GM21423 (cell line): Measurements from ENCODE around the gene ZNG1B.
"Not testable (repeated sequence)": the region's sequence is repeated elsewhere in the genome, so short reads cannot be mapped to it uniquely, and the experiment has no call there.

Experiments
- ATAC-seq: cut with Tn5 transposase; IDR thresholded peaks from one replicate; pipeline ENCODE4 v1.9.1; 2021; ENCODE audit warnings: mild to moderate bottlenecking, moderate library complexity; ENCODE audit not compliant: unreplicated experiment

The ZNG1B gene

DNA sequence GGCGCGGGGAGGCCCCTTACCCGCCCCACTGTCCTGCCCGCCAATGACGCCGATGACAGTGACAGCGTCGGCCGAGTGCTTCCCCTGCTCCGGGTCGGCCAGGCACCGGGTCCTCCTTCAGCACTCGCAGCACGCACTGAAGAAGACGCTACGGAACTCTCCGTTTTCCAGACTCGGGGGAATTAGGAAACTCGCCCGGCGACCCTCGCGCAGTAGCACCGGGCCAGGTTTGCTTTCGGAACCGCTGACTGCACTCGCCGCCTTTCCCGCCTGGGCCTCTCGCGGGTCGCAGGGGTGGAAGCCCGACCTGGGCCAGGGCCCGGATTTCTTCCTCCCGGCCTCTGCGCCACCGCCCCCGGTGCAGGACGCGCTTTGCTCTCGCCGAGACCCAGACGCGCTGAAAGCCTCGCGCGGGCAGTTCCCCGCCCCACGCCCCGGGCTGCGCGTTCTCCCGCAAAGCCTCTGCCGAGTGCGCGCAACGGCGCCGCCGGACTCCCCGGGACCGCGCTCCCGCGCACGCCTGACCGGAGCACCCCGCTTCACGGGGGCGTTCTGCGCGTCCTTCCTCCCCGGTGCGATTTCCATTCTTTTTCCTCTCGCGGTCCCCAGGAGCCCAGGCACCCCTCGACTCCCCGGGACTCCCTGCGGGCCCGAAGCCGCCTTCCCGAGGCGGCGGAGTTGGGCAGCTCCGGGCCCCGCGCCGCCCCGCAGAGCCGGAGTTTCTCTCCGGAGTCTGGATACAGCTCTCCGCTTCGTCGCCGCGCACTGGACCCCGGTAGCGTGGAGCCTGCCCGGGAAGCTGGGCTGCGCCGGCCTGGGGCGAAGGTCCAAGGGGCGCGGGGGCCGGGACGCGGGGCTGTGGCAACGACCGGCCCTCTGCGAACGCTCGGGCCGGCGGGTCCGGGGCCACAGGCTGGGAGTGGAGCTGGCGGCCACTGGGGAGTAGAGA is 65.9 kb downstream of the ZNG1B start:
- ATAC-seq = peak; percentile 79

DNA sequence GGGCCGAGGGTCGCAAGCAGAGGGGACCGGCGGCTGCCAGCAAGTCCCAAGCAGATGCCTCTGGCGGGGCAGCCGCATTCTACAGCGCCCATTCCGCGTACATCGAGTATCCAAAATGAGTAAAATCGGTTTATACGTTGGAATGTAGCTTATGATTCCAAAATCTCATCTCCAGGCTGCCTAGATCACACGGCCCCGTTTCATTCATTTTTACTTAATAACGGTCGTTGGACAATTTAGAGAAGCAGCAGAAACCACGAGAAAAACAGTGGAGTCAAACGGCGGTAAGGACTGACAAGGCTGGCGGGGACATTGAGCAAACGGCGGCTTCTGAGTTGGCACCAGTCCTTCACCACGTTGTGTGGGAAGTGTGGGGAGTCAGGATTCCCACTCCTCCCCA is 66.6 kb downstream of the ZNG1B start:
- ATAC-seq = not testable (repeated sequence)

- ATAC-seq = not testable (repeated sequence)
Measured at GRCh38 chr2:113507394-113508140, 70.1 kb downstream of the ZNG1B start.

GRCh38 chr2:113508187-113508586 is 70.7 kb downstream of the ZNG1B start:
- ATAC-seq = not testable (repeated sequence)

- ATAC-seq = not testable (repeated sequence)
Measured at GRCh38 chr2:113510913-113511312, 73.4 kb downstream of the ZNG1B start.

GRCh38 chr2:113511859-113512258 is 74.4 kb downstream of the ZNG1B start:
- not testable (repeated sequence) for ATAC-seq

DNA sequence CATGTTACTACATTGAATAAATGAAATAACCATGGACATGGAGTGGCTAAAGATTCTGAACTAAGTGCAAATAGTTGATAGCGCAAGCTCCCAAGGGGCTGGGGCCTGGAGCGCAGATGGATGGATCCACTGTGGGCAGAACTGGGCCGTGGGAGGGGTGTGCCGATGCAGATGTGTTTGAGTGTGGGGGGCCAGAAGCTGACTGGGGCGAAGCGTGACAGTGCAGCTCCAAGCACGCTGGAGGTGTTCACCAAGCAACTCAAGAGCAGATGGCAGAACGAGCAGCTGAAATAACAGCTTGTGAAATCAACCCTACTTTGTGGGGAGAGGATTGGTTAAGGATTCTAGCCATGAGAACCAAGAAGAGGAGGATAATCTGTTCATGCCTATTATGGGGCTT is 78.0 kb downstream of the ZNG1B start:
- ATAC-seq = not testable (repeated sequence)

DNA sequence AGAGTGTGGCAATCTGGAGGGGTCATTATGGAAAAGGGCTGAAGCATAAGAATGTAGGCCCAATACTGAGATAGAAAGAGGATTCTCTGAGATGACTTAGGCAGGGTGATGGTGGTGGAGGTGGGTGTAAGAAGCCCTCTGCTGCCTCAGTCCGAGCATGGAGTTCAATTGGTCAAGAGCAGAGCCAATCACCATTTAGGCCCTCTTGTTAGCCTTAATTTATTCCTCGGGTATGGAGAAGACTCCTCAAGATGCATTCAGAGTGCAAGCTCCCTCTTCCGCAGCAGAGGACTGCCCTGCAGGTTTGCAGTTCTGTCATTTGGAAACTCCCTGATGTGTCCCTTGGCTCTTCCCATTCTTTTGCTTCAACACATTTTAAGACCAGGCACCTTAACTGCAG is 78.5 kb downstream of the ZNG1B start:
- not testable (repeated sequence) for ATAC-seq

GRCh38 chr2:113517025-113517424 is 79.5 kb downstream of the ZNG1B start:
- ATAC-seq = not testable (repeated sequence)

DNA sequence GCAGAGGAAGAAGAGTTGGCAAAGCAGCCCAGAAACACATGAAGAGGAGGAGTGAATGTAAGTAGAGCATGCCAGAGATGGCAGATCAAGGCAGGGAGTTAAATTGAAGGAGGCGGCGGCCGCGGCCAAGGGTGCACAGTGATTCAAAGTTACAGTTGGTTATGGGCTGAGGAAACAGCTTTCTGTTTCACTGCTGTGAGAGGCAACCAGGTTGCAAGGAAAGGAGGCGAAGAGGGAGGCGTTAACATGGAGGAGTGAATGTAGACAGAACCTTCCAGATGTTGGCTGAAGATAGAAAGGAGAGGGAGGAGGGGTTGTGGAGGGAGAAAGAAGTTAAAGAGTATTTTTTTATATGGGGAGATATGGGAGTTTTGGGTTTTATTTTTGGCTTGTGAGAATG is 83.3 kb downstream of the ZNG1B start:
- ATAC-seq = not testable (repeated sequence)

DNA sequence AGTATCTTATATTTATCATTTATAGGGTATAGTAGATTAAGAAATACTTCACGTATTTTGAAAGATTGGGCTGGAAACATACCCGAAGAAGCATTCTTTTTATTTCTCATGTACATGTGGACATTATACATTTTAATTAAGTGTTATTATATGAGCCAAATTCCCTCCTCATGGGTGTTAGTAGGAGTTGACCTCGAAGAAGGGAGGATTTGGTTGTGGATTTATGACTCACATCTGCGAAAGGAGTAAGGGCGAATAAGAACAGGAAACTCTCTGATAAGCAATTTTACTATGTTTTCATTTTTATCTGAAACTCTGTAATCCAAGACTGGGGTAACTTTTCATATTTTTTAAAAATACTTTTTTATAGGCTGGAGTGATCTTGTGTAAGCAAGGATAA is 84.0 kb downstream of the ZNG1B start:
- ATAC-seq = not testable (repeated sequence)

GRCh38 chr2:113524986-113525385 is 87.5 kb downstream of the ZNG1B start:
- not testable (repeated sequence) for ATAC-seq

- ATAC-seq = peak; percentile 64
Measured at GRCh38 chr2:113527350-113528045, 90.0 kb downstream of the ZNG1B start.

DNA sequence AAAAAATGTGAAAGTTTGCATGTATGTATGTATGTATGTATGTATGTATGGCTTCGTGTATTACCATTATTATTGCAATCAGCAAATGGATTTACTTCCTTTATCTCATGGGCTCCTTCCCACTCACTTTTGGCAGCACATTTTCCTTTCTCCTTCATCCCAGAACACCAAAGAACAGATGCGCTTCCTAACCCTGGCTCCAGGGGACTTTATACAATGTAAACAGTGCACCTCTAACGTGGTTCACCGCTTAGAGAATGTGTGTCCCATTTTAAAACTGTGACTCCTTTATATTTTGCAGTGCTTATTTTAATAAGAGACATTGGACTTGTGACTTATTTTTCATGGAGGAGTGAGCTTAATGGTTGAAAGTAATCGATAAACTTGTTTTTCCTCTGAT is 90.6 kb downstream of the ZNG1B start:
- ATAC-seq = not testable (repeated sequence)

DNA sequence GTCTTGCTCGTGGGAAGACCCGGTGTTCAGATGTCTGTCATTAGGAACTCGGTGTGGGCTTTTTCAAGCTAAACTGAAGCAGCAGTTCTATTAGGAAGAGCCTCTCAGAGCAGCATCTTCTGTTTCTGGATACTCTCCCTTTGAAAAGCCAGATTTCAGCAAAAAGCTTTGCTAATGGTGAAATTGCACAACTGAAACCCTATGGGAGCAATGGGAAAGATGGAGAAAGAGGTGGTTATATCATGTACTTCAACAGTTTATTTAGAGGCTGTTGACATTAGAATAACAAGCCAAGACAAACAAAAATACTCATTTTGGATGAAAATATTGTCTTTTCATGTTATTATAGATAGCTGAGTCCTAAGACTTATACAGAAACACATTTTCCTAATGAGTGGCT is 91.4 kb downstream of the ZNG1B start:
- not testable (repeated sequence) for ATAC-seq

DNA sequence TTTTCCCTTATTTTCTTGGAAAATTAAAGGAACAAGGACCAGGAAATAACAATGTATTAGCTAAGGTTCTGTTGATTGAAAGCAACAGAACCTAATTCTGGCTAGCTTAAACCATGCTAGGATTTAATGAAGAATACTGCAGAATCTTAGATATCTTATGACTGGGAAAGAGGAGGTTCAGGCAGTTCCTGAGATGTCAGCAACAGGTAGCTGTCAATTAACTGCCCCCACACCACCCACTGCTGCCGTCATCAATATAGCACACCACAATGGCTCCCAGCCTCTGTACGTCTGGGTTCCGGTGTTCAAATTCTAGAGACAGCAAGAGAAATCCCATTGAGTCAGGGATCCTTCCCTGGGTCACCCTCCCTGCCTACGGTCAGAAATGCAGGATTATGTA is 95.5 kb downstream of the ZNG1B start:
- not testable (repeated sequence) for ATAC-seq

DNA sequence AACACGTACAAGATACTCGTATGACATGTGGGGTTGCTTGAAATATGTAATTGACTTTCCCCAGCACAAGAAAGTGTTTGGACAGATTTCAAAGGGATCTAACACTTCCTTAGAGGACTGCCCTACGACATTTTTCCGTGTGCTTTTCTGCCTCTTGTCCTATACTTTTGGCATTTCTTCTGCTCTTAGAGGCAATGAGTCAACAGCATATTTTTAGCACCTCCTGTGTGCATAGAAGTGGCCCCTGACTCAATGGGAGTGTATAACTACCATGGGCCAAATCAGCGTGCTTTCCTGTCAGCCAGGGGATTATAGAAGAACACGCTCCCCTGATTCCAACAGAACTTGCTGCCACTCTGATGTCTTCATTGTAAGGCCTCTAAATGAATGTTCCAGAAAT is 99.1 kb downstream of the ZNG1B start:
- ATAC-seq = not testable (repeated sequence)

GRCh38 chr2:113540834-113541203 is 103.3 kb downstream of the ZNG1B start:
- ATAC-seq = not testable (repeated sequence)

GRCh38 chr2:113541204-113541975 is 103.9 kb downstream of the ZNG1B start:
- ATAC-seq = not testable (repeated sequence)

- not testable (repeated sequence) for ATAC-seq
Measured at GRCh38 chr2:113541976-113542485, 104.5 kb downstream of the ZNG1B start.
